Measurements from ENCODE around the gene HTR3B.

DNA sequence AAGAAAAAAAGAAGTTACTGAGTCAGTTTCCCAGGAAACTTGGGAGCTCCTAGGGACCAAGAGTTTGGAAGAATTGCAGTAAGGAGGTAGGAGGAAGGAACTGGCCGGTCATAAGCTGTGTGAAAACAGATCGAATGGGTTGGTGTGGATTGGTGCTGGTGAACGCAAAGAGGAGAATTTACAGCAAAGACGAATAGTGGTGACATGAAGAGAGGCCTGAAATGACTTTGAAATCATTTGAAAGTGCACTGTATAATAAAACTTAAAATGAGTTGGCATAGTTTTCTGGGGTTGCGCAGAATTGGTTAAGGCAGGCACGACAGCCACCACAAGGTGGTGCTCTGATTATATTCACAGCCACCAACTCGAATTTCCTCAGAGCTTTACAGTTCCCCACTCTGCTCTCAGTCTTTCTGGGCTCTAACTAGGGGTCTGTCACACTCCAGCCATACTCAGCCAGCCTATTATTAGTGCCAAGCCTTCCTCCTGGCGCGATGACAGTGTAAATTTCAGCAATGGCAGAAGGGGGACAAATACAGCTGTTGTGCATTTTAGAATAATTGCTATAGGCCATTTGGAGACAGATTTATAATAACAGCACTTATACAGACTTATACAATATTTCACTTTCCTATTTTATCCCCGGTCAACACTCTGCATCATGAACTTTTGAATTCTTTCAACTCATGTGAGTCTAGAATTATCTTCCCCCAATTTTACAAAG, 8.3 kb upstream of the HTR3B start:
- TF ChIP-seq CTCF (IDR thresholded peaks at IDR 0.05 in 2 of 3, conservative IDR thresholded peaks at IDR 0.05 in 1 of 3; ENCODE audit: control insufficient read depth in 2 of 3, extremely low read depth in 1 of 3, insufficient read depth in 1 of 3, low read depth in 3 of 3, low read length in 3 of 3) (peak; percentile 72 to 79 (median 76)), CBFB (IDR thresholded peaks at IDR 0.05; ENCODE audit: low read depth) (no peak), RCOR1 (conservative IDR thresholded peaks at IDR 0.05; ENCODE audit: low read depth, low read length) (no peak), POLR2AphosphoS5 (IDR thresholded peaks at IDR 0.05; ENCODE audit: low read length) (no peak), CHD4 (IDR thresholded peaks at IDR 0.05) (no peak), FOS (IDR thresholded peaks at IDR 0.05; ENCODE audit: borderline replicate concordance, extremely low read depth, insufficient read length) (no peak), MYC (IDR thresholded peaks at IDR 0.05; ENCODE audit: insufficient read depth, insufficient read length, insufficient replicate concordance, low read length, severe bottlenecking) (no peak), RFX5 (IDR thresholded peaks at IDR 0.05; ENCODE audit: low read depth, low read length) (no peak), MAX (IDR thresholded peaks at IDR 0.05; ENCODE audit: low read depth, low read length) (no peak)
- TF ChIP-seq, protein P1, sequence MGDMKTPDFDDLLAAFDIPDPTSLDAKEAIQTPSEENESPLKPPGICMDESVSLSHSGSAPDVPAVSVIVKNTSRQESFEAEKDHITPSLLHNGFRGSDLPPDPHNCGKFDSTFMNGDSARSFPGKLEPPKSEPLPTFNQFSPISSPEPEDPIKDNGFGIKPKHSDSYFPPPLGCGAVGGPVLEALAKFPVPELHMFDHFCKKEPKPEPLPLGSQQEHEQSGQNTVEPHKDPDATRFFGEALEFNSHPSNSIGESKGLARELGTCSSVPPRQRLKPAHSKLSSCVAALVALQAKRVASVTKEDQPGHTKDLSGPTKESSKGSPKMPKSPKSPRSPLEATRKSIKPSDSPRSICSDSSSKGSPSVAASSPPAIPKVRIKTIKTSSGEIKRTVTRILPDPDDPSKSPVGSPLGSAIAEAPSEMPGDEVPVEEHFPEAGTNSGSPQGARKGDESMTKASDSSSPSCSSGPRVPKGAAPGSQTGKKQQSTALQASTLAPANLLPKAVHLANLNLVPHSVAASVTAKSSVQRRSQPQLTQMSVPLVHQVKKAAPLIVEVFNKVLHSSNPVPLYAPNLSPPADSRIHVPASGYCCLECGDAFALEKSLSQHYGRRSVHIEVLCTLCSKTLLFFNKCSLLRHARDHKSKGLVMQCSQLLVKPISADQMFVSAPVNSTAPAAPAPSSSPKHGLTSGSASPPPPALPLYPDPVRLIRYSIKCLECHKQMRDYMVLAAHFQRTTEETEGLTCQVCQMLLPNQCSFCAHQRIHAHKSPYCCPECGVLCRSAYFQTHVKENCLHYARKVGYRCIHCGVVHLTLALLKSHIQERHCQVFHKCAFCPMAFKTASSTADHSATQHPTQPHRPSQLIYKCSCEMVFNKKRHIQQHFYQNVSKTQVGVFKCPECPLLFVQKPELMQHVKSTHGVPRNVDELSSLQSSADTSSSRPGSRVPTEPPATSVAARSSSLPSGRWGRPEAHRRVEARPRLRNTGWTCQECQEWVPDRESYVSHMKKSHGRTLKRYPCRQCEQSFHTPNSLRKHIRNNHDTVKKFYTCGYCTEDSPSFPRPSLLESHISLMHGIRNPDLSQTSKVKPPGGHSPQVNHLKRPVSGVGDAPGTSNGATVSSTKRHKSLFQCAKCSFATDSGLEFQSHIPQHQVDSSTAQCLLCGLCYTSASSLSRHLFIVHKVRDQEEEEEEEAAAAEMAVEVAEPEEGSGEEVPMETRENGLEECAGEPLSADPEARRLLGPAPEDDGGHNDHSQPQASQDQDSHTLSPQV (IDR thresholded peaks at IDR 0.05): no peak
- TF ChIP-seq, protein P2, sequence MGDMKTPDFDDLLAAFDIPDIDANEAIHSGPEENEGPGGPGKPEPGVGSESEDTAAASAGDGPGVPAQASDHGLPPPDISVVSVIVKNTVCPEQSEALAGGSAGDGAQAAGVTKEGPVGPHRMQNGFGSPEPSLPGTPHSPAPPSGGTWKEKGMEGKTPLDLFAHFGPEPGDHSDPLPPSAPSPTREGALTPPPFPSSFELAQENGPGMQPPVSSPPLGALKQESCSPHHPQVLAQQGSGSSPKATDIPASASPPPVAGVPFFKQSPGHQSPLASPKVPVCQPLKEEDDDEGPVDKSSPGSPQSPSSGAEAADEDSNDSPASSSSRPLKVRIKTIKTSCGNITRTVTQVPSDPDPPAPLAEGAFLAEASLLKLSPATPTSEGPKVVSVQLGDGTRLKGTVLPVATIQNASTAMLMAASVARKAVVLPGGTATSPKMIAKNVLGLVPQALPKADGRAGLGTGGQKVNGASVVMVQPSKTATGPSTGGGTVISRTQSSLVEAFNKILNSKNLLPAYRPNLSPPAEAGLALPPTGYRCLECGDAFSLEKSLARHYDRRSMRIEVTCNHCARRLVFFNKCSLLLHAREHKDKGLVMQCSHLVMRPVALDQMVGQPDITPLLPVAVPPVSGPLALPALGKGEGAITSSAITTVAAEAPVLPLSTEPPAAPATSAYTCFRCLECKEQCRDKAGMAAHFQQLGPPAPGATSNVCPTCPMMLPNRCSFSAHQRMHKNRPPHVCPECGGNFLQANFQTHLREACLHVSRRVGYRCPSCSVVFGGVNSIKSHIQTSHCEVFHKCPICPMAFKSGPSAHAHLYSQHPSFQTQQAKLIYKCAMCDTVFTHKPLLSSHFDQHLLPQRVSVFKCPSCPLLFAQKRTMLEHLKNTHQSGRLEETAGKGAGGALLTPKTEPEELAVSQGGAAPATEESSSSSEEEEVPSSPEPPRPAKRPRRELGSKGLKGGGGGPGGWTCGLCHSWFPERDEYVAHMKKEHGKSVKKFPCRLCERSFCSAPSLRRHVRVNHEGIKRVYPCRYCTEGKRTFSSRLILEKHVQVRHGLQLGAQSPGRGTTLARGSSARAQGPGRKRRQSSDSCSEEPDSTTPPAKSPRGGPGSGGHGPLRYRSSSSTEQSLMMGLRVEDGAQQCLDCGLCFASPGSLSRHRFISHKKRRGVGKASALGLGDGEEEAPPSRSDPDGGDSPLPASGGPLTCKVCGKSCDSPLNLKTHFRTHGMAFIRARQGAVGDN (IDR thresholded peaks at IDR 0.05): no peak
- TF ChIP-seq, protein P3, sequence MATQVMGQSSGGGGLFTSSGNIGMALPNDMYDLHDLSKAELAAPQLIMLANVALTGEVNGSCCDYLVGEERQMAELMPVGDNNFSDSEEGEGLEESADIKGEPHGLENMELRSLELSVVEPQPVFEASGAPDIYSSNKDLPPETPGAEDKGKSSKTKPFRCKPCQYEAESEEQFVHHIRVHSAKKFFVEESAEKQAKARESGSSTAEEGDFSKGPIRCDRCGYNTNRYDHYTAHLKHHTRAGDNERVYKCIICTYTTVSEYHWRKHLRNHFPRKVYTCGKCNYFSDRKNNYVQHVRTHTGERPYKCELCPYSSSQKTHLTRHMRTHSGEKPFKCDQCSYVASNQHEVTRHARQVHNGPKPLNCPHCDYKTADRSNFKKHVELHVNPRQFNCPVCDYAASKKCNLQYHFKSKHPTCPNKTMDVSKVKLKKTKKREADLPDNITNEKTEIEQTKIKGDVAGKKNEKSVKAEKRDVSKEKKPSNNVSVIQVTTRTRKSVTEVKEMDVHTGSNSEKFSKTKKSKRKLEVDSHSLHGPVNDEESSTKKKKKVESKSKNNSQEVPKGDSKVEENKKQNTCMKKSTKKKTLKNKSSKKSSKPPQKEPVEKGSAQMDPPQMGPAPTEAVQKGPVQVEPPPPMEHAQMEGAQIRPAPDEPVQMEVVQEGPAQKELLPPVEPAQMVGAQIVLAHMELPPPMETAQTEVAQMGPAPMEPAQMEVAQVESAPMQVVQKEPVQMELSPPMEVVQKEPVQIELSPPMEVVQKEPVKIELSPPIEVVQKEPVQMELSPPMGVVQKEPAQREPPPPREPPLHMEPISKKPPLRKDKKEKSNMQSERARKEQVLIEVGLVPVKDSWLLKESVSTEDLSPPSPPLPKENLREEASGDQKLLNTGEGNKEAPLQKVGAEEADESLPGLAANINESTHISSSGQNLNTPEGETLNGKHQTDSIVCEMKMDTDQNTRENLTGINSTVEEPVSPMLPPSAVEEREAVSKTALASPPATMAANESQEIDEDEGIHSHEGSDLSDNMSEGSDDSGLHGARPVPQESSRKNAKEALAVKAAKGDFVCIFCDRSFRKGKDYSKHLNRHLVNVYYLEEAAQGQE (IDR thresholded peaks at IDR 0.05; ENCODE audit: low read depth, low read length): no peak
- TF ChIP-seq, protein P4, sequence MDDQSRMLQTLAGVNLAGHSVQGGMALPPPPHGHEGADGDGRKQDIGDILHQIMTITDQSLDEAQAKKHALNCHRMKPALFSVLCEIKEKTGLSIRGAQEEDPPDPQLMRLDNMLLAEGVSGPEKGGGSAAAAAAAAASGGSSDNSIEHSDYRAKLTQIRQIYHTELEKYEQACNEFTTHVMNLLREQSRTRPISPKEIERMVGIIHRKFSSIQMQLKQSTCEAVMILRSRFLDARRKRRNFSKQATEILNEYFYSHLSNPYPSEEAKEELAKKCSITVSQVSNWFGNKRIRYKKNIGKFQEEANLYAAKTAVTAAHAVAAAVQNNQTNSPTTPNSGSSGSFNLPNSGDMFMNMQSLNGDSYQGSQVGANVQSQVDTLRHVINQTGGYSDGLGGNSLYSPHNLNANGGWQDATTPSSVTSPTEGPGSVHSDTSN (IDR thresholded peaks at IDR 0.05; ENCODE audit: insufficient replicate concordance, low read depth, low read length): no peak

All from GM12878 (cell line).